SK-N-SH (cell line): Measurements from ENCODE around the gene IGFL1. TPM values are rescaled to one million over a fixed set of nuclear protein-coding genes. Genes with fewer than 3 reads are reported as not detected.

Experiments
- CTCF ChIA-PET: fragments of 300-600, 350-600 bp; formaldehyde crosslinking; extraction: SDS; loops from one replicate; lab custom pipeline; 2021; lab: Yijun Ruan, JAX
- POLR2A ChIA-PET: fragments of 350-600 bp; sonication (Branson Sonifier 250); formaldehyde crosslinking; extraction: SDS; loops from one replicate; lab custom pipeline; 2020; ENCODE audit warnings: antibody characterized with exemption, inconsistent platforms; lab: Yijun Ruan, JAX
- DNase-seq: peaks from one replicate; pipeline ENCODE4 v3.0.0; 2012
- H2AFZ ChIP-seq: fragments of 200-600 bp; sonication (generic); 2 replicates; pipeline ENCODE4 v1.8.1; 2016; ENCODE audit warnings: antibody characterized with exemption, mild to moderate bottlenecking, low read depth
- H3F3A ChIP-seq: fragments of 200-600 bp; sonication (generic); replicated peaks from 2 replicates; pipeline ENCODE3; 2016; ENCODE audit warnings: antibody characterized with exemption, mild to moderate bottlenecking; ENCODE audit not compliant: insufficient read depth
- H3K27ac ChIP-seq, 2 experiments: fragments of 200-500 bp in 1 of 2; fragments of 200-600 bp in 1 of 2; sonication (Bioruptor generic) in 1 of 2; sonication (generic), shearing (Covaris generic) in 1 of 2; 2 replicates each; pipeline versions ENCODE4 v1.5.1 to v1.6.1; 2014 to 2016; ENCODE audit warnings: low read depth in 2 of 2, inconsistent platforms in 1 of 2, low read length in 1 of 2, mild to moderate bottlenecking in 1 of 2, mixed read lengths in 1 of 2
- H3K27me3 ChIP-seq: fragments of 200-600 bp; sonication (generic), shearing (Covaris generic); 2 replicates; pipeline ENCODE4 v1.6.1; 2016; ENCODE audit warnings: mixed run types; ENCODE audit not compliant: insufficient read depth
- H3K36me3 ChIP-seq, 2 experiments: fragments of 200-500 bp in 1 of 2; fragments of 200-600 bp in 1 of 2; sonication (Bioruptor generic) in 1 of 2; sonication (generic) in 1 of 2; replicated peaks in 1 of 2; 2 replicates each; pipeline versions ENCODE3 to v1.5.1; 2014 to 2016; ENCODE audit warnings: low read length in 1 of 2, mild to moderate bottlenecking in 1 of 2; ENCODE audit not compliant: insufficient read depth in 2 of 2, control insufficient read depth in 1 of 2
- H3K4me1 ChIP-seq, 2 experiments: fragments of 200-500 bp in 1 of 2; fragments of 200-600 bp in 1 of 2; sonication (Bioruptor generic) in 1 of 2; sonication (generic), shearing (Covaris generic) in 1 of 2; 2 replicates each; pipeline versions ENCODE4 v1.5.1 to v1.6.1; 2014 to 2016; ENCODE audit warnings: low read depth in 1 of 2, low read length in 1 of 2, mixed run types in 1 of 2; ENCODE audit not compliant: insufficient read depth in 2 of 2, control insufficient read depth in 1 of 2
- H3K4me2 ChIP-seq: fragments of 200-600 bp; sonication (generic), shearing (Covaris generic); 2 replicates; pipeline ENCODE4 v1.6.1; 2017; ENCODE audit warnings: mixed run types
- H3K4me3 ChIP-seq, 2 experiments: fragments of 200-500 bp in 1 of 2; fragments of 200-600 bp in 1 of 2; sonication (Bioruptor generic) in 1 of 2; sonication (generic), shearing (Covaris generic) in 1 of 2; 2 replicates each; pipeline versions ENCODE4 v1.5.1 to v1.8.1; 2014 to 2016; ENCODE audit warnings: low read depth in 2 of 2, inconsistent platforms in 1 of 2, low read length in 1 of 2, mild to moderate bottlenecking in 1 of 2, mixed read lengths in 1 of 2, moderate library complexity in 1 of 2
- H3K79me2 ChIP-seq: fragments of 200-600 bp; sonication (generic); 2 replicates; pipeline ENCODE4 v1.8.1; 2017; ENCODE audit warnings: mild to moderate bottlenecking; ENCODE audit not compliant: insufficient read depth
- H3K9ac ChIP-seq: fragments of 200-600 bp; sonication (generic); 2 replicates; pipeline ENCODE4 v1.6.1; 2017; ENCODE audit warnings: mixed run types
- H3K9me2 ChIP-seq: fragments of 200-600 bp; sonication (generic); 2 replicates; pipeline ENCODE4 v1.6.1; 2017; ENCODE audit warnings: mixed run types
- H3K9me3 ChIP-seq: fragments of 200-600 bp; sonication (generic); 2 replicates; pipeline ENCODE4 v1.6.1; 2017; ENCODE audit warnings: mixed run types, mild to moderate bottlenecking, moderate library complexity
- H4K20me1 ChIP-seq: fragments of 200-600 bp; sonication (generic); 2 replicates; pipeline ENCODE4 v1.6.1; 2017; ENCODE audit warnings: mild to moderate bottlenecking, mixed run types; ENCODE audit not compliant: insufficient read depth
- CHD2 ChIP-seq: fragments of 150-350 bp; IDR thresholded peaks from 2 replicates; pipeline ENCODE4 v1.6.1; 2018; ENCODE audit warnings: low read length; ENCODE audit not compliant: partially characterized antibody
- ELF1 ChIP-seq: IDR thresholded peaks from 2 replicates; pipeline ENCODE4 v1.4.0; 2012
- FOSL2 ChIP-seq: IDR thresholded peaks from 2 replicates; pipeline ENCODE4 v1.4.0; 2012; ENCODE audit warnings: low read depth, mild to moderate bottlenecking, moderate library complexity, borderline replicate concordance
- FOXM1 ChIP-seq: IDR thresholded peaks from 2 replicates; pipeline ENCODE4 v1.4.0; 2012; ENCODE audit warnings: low read depth, mild to moderate bottlenecking
- GABPA ChIP-seq: IDR thresholded peaks from 2 replicates; pipeline ENCODE4 v1.4.0; 2012; ENCODE audit warnings: low read depth, mild to moderate bottlenecking
- GATA2 ChIP-seq: sonication (generic); formaldehyde crosslinking; IDR thresholded peaks from 2 replicates; pipeline ENCODE4 v1.5.0; 2020; ENCODE audit warnings: mild to moderate bottlenecking, missing genetic modification reagents
- MAX ChIP-seq: IDR thresholded peaks from 2 replicates; pipeline ENCODE4 v1.4.0; 2012; ENCODE audit warnings: low read depth
- MEF2A ChIP-seq: IDR thresholded peaks from 2 replicates; pipeline ENCODE4 v1.4.0; 2012; ENCODE audit warnings: low read depth, borderline replicate concordance
- NRF1 ChIP-seq: IDR thresholded peaks from 2 replicates; pipeline ENCODE4 v1.6.1; 2012; ENCODE audit warnings: low read depth, mild to moderate bottlenecking, low read length
- POLR2AphosphoS5 ChIP-seq: IDR thresholded peaks from 2 replicates; pipeline ENCODE4 v1.6.1; 2012; ENCODE audit warnings: low read depth, low read length
- RCOR1 ChIP-seq: fragments of 150-350 bp; IDR thresholded peaks from 2 replicates; pipeline ENCODE4 v1.6.1; 2017; ENCODE audit warnings: antibody characterized with exemption, low read length
- RXRA ChIP-seq: IDR thresholded peaks from 2 replicates; pipeline ENCODE4 v1.4.0; 2012; ENCODE audit warnings: low read depth, mild to moderate bottlenecking, borderline replicate concordance
- SIN3A ChIP-seq: IDR thresholded peaks from 2 replicates; pipeline ENCODE4 v1.6.1; 2012; ENCODE audit warnings: low read depth, mild to moderate bottlenecking, low read length, moderate library complexity, borderline replicate concordance
- TAF1 ChIP-seq: IDR thresholded peaks from 2 replicates; pipeline ENCODE4 v1.6.1; 2012; ENCODE audit warnings: low read depth, mild to moderate bottlenecking, low read length, moderate library complexity, borderline replicate concordance
- USF1 ChIP-seq: IDR thresholded peaks from 2 replicates; pipeline ENCODE4 v1.4.0; 2012; ENCODE audit warnings: low read depth, borderline replicate concordance
- YY1 ChIP-seq: IDR thresholded peaks from 2 replicates; pipeline ENCODE4 v1.4.0; 2012; ENCODE audit warnings: low read depth, mild to moderate bottlenecking
- ZBTB33 ChIP-seq: IDR thresholded peaks from 2 replicates; pipeline ENCODE4 v1.4.0; 2012; ENCODE audit warnings: low read depth, borderline replicate concordance
- WGBS: methylation state at CpG from one replicate; pipeline ENCODE4 v1.1.6; 2017; ENCODE audit warnings: low lambda C conversion rate; 5-methylcytosine and 5-hydroxymethylcytosine counted together
- polyA plus RNA-seq, 3 experiments: library from polyadenylated mRNA; depleted of rRNA; stranded (reverse); fragments of >200 nt; gene quantifications; 2 replicates each; pipeline ENCODE4 v1.2.3, GENCODE V29; 2012
- TF ChIP-seq, protein P1 (sequence below): IDR thresholded peaks from 2 replicates; pipeline ENCODE4 v1.6.1; 2012; ENCODE audit warnings: mild to moderate bottlenecking, low read depth, low read length, moderate library complexity
- TF ChIP-seq, protein P2 (sequence below): fragments of 150-350 bp; IDR thresholded peaks from 2 replicates; pipeline ENCODE4 v1.6.1; 2017; ENCODE audit warnings: antibody characterized with exemption, low read length, low read depth, borderline replicate concordance

IGFL1 gene
- polyA plus RNA-seq, 1 of the 3 experiments (the other 2 are of a cell fraction), result not detected

GRCh38 chr19:46254776-46255175, 25.2 kb downstream of the IGFL1 start:
- H3K4me2 ChIP-seq, result no peak overlapping the region
- H3K27me3 ChIP-seq, result peaks cover 92% of the 10 kb centered on the region
- WGBS, result 40% methylated on average over 4 of the region's 4 CpGs
- H3K9me2 ChIP-seq, result no peaks in the 10 kb centered on the region
- no peaks in the 10 kb centered on the region for H3K36me3 ChIP-seq
- no peak overlapping the region for H3K27ac ChIP-seq
- H2AFZ ChIP-seq, result no peak overlapping the region
- H3K4me3 ChIP-seq, result no peak overlapping the region
- H3K9me3 ChIP-seq, result no peaks in the 10 kb centered on the region
- ChIA-PET CTCF (interaction anchor here (1.0 to 3.6 kb wide), 5 partner anchors 10 to 244 kb away, joined by 3 to 23 read pairs (median 3); no protein-coding TSS in a partner anchor), POLR2A (no interaction called here)
- no peaks in the 10 kb centered on the region for H3K4me1 ChIP-seq
- H4K20me1 ChIP-seq, result no peaks in the 10 kb centered on the region
- TF ChIP-seq USF1 (no peak), SIN3A (no peak), TAF1 (no peak), CHD2 (no peak), ELF1 (no peak), RXRA (no peak), FOSL2 (no peak), RCOR1 (no peak), MEF2A (no peak), ZBTB33 (no peak), GABPA (no peak)
- TF ChIP-seq, protein P1, sequence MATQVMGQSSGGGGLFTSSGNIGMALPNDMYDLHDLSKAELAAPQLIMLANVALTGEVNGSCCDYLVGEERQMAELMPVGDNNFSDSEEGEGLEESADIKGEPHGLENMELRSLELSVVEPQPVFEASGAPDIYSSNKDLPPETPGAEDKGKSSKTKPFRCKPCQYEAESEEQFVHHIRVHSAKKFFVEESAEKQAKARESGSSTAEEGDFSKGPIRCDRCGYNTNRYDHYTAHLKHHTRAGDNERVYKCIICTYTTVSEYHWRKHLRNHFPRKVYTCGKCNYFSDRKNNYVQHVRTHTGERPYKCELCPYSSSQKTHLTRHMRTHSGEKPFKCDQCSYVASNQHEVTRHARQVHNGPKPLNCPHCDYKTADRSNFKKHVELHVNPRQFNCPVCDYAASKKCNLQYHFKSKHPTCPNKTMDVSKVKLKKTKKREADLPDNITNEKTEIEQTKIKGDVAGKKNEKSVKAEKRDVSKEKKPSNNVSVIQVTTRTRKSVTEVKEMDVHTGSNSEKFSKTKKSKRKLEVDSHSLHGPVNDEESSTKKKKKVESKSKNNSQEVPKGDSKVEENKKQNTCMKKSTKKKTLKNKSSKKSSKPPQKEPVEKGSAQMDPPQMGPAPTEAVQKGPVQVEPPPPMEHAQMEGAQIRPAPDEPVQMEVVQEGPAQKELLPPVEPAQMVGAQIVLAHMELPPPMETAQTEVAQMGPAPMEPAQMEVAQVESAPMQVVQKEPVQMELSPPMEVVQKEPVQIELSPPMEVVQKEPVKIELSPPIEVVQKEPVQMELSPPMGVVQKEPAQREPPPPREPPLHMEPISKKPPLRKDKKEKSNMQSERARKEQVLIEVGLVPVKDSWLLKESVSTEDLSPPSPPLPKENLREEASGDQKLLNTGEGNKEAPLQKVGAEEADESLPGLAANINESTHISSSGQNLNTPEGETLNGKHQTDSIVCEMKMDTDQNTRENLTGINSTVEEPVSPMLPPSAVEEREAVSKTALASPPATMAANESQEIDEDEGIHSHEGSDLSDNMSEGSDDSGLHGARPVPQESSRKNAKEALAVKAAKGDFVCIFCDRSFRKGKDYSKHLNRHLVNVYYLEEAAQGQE, result no peak
- H3K9ac ChIP-seq, result no peak overlapping the region
- H3F3A ChIP-seq, result peaks cover 4% of the 10 kb centered on the region
- DNase-seq, result no peak
- H3K79me2 ChIP-seq, result no peaks in the 10 kb centered on the region

DNA sequence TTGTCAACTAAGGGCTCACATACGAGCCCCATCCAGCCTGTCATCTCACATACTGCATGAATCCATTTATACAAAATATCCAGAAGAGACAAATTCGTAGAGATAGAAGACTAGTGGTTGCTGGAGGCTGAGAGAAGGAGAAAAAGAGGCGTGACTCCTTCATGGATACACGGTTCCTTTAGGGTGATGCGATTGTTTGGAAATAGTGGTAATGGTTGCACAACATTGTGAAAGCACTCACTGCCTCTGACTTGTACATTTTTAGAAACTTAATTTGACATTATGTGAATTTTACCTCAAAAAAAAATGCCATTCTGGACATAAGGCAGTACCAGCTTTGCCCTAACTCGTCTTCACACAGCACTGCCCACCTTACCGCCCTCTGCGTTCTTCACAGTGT, 27.3 kb downstream of the IGFL1 start:
- H4K20me1 ChIP-seq, result no peaks in the 10 kb centered on the region
- H3K27me3 ChIP-seq, result peaks cover 91% of the 10 kb centered on the region
- no peak overlapping the region for H2AFZ ChIP-seq
- no peaks in the 10 kb centered on the region for H3K9me3 ChIP-seq
- H3K4me1 ChIP-seq, result no peaks in the 10 kb centered on the region
- no peak overlapping the region for H3K4me3 ChIP-seq
- 21% methylated on average over 8 of the region's 8 CpGs for WGBS
- POLR2A ChIA-PET, result no interaction called here
- no peak overlapping the region for H3K9ac ChIP-seq
- CTCF ChIA-PET, result interaction anchor here (1.0 to 1.4 kb wide), 7 partner anchors 8 to 228 kb away, joined by 3 to 5 read pairs (median 4); no protein-coding TSS in a partner anchor
- H3K27ac ChIP-seq, result no peak overlapping the region
- H3K4me2 ChIP-seq, result no peak overlapping the region
- H3F3A ChIP-seq, result peaks cover 4% of the 10 kb centered on the region
- no peak for DNase-seq
- no peaks in the 10 kb centered on the region for H3K9me2 ChIP-seq
- H3K36me3 ChIP-seq, result no peaks in the 10 kb centered on the region
- no peaks in the 10 kb centered on the region for H3K79me2 ChIP-seq
- TF ChIP-seq POLR2AphosphoS5, result no peak
- no peak for TF ChIP-seq GATA2 (CRISPR knock-in tag)
- TF ChIP-seq MAX, result no peak
- TF ChIP-seq ZBTB33, result no peak
- TF ChIP-seq NRF1, result no peak
- no peak for TF ChIP-seq FOSL2
- no peak for TF ChIP-seq FOXM1
- TF ChIP-seq YY1, result no peak
- TF ChIP-seq, protein P2, sequence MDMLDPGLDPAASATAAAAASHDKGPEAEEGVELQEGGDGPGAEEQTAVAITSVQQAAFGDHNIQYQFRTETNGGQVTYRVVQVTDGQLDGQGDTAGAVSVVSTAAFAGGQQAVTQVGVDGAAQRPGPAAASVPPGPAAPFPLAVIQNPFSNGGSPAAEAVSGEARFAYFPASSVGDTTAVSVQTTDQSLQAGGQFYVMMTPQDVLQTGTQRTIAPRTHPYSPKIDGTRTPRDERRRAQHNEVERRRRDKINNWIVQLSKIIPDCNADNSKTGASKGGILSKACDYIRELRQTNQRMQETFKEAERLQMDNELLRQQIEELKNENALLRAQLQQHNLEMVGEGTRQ, result no peak
